IMR-90 (cell line): ENCODE results near the gene TRIM17. TPM values are rescaled to one million over a fixed set of nuclear protein-coding genes. Genes with fewer than 3 reads are reported as not detected.

Source experiments
- ATAC-seq: fragments of 200-7000 bp; cut with Tn5 transposase; 2 replicates; pipeline ENCODE4 v1.9.1; 2020; ENCODE audit warnings: low read depth, mild to moderate bottlenecking, moderate library complexity
- BruUV-seq: library from RNA; stranded (reverse); fragments of 400-500 nt; replicated peaks from 2 replicates; lab custom pipeline; 2021; lab: Mats Ljungman, UMichigan
- CTCF ChIA-PET: fragments of 300-600 bp; formaldehyde crosslinking; extraction: SDS; loops from one replicate; lab custom pipeline; 2021; ENCODE audit warnings: antibody characterized with exemption; lab: Yijun Ruan, JAX
- POLR2A ChIA-PET: fragments of 300-600 bp; sonication (Branson Sonifier 250); formaldehyde crosslinking; loops from one replicate; lab custom pipeline; 2022; ENCODE audit warnings: antibody characterized with exemption; ENCODE audit not compliant: unreplicated experiment; lab: Charles Lee
- DNase-seq: peaks from one replicate; pipeline ENCODE4 v3.0.0; 2013
- H2AFZ ChIP-seq: replicated peaks from 2 replicates; pipeline ENCODE3; 2013; ENCODE audit warnings: low read length, mild to moderate bottlenecking; ENCODE audit not compliant: poor library complexity
- H2AK5ac ChIP-seq: 2 replicates; pipeline ENCODE4 v1.6.1; 2013; ENCODE audit warnings: low read depth, low read length, inconsistent platforms
- H2AK9ac ChIP-seq: replicated peaks from 2 replicates; pipeline ENCODE3; 2013; ENCODE audit warnings: mild to moderate bottlenecking, low read depth, low read length, moderate library complexity; ENCODE audit not compliant: poor library complexity
- H2BK120ac ChIP-seq: 2 replicates; pipeline ENCODE4 v1.6.1; 2013; ENCODE audit warnings: low read depth, low read length, inconsistent platforms
- H2BK15ac ChIP-seq: 3 replicates; pipeline ENCODE4 v1.6.1; 2013; ENCODE audit warnings: low read depth, low read length, inconsistent platforms
- H2BK20ac ChIP-seq: 2 replicates; pipeline ENCODE4 v1.6.1; 2013; ENCODE audit warnings: low read depth, mild to moderate bottlenecking, inconsistent platforms, low read length, moderate library complexity
- H2BK5ac ChIP-seq: 2 replicates; pipeline ENCODE4 v1.6.1; 2013; ENCODE audit warnings: mild to moderate bottlenecking, low read depth, low read length, inconsistent platforms; ENCODE audit not compliant: poor library complexity, severe bottlenecking
- H3K14ac ChIP-seq: replicated peaks from 2 replicates; pipeline ENCODE4 v1.6.1; 2013; ENCODE audit warnings: low read depth, low read length, inconsistent platforms
- H3K18ac ChIP-seq: 2 replicates; pipeline ENCODE4 v1.6.1; 2013; ENCODE audit warnings: low read depth, low read length, control low read depth
- H3K23ac ChIP-seq: 2 replicates; pipeline ENCODE4 v1.6.1; 2013; ENCODE audit warnings: low read depth, low read length, inconsistent platforms
- H3K27ac ChIP-seq: 2 replicates; pipeline ENCODE4 v1.5.1; 2013; ENCODE audit warnings: mild to moderate bottlenecking, control low read depth, low read length; ENCODE audit not compliant: insufficient read depth
- H3K27me3 ChIP-seq: 2 replicates; pipeline ENCODE4 v1.6.1; 2013; ENCODE audit warnings: low read length; ENCODE audit not compliant: control insufficient read depth, insufficient read depth
- H3K36me3 ChIP-seq: 2 replicates; pipeline ENCODE4 v1.6.1; 2013; ENCODE audit warnings: low read length, mixed read lengths; ENCODE audit not compliant: control insufficient read depth, insufficient read depth
- H3K4ac ChIP-seq: 2 replicates; pipeline ENCODE4 v1.6.1; 2013; ENCODE audit warnings: low read depth, low read length, inconsistent platforms
- H3K4me1 ChIP-seq: 2 replicates; pipeline ENCODE4 v1.6.1; 2013; ENCODE audit warnings: low read length, mixed read lengths; ENCODE audit not compliant: control insufficient read depth, insufficient read depth
- H3K4me2 ChIP-seq: 2 replicates; pipeline ENCODE4 v1.6.1; 2013; ENCODE audit warnings: low read depth, mild to moderate bottlenecking, control low read depth, low read length, moderate library complexity
- H3K4me3 ChIP-seq: 2 replicates; pipeline ENCODE4 v1.5.1; 2013; ENCODE audit warnings: low read depth, mild to moderate bottlenecking, control low read depth, low read length, moderate library complexity; ENCODE audit not compliant: insufficient read depth
- H3K56ac ChIP-seq: 2 replicates; pipeline ENCODE4 v1.6.1; 2013; ENCODE audit warnings: low read length, inconsistent platforms; ENCODE audit not compliant: insufficient read depth; ENCODE audit errors: extremely low read depth
- H3K79me1 ChIP-seq, 2 experiments: 2 replicates each; pipeline ENCODE4 v1.6.1; 2013; ENCODE audit warnings: low read length in 2 of 2, inconsistent platforms in 1 of 2, low read depth in 1 of 2
- H3K9ac ChIP-seq: 2 replicates; pipeline ENCODE4 v1.6.1; 2013; ENCODE audit warnings: low read depth, low read length, control low read depth
- H3K9me1 ChIP-seq: 2 replicates; pipeline ENCODE4 v1.6.1; 2013; ENCODE audit warnings: low read length, inconsistent platforms; ENCODE audit not compliant: insufficient read depth
- H3K9me3 ChIP-seq: 2 replicates; pipeline ENCODE4 v1.6.1; 2013; ENCODE audit warnings: low read length; ENCODE audit not compliant: control insufficient read depth, insufficient read depth
- H4K20me1 ChIP-seq: 2 replicates; pipeline ENCODE4 v1.6.1; 2013; ENCODE audit warnings: low read length, inconsistent platforms; ENCODE audit not compliant: insufficient read depth
- H4K5ac ChIP-seq: 2 replicates; pipeline ENCODE4 v1.6.1; 2013; ENCODE audit warnings: mild to moderate bottlenecking, low read depth, low read length, control low read depth
- H4K8ac ChIP-seq, 2 experiments: 2 replicates each; pipeline ENCODE4 v1.6.1; 2013; ENCODE audit warnings: low read depth in 2 of 2, low read length in 2 of 2, control low read depth in 1 of 2, inconsistent platforms in 1 of 2
- H4K91ac ChIP-seq: 2 replicates; pipeline ENCODE4 v1.6.1; 2013; ENCODE audit warnings: low read depth, low read length, inconsistent platforms; ENCODE audit not compliant: insufficient read depth
- BHLHE40 ChIP-seq: fragments of 150-350 bp; IDR thresholded peaks from 2 replicates; pipeline ENCODE4 v1.6.1; 2016; ENCODE audit warnings: mild to moderate bottlenecking, low read depth, low read length
- CEBPB ChIP-seq: IDR thresholded peaks from 2 replicates; pipeline ENCODE4 v1.6.1; 2012; ENCODE audit warnings: low read depth, low read length, improper control_type of control experiment
- CHD1 ChIP-seq: IDR thresholded peaks from 2 replicates; pipeline ENCODE4 v1.6.1; 2012; ENCODE audit warnings: low read depth, low read length, improper control_type of control experiment
- CTCF ChIP-seq: conservative IDR thresholded peaks from 2 replicates; pipeline ENCODE4 v1.5.1; 2012; ENCODE audit warnings: mild to moderate bottlenecking, low read depth, low read length, improper control_type of control experiment
- ELK1 ChIP-seq: fragments of 150-350 bp; IDR thresholded peaks from 2 replicates; pipeline ENCODE4 v1.6.1; 2016; ENCODE audit warnings: low read depth, mild to moderate bottlenecking, low read length, moderate library complexity, borderline replicate concordance
- FOS ChIP-seq: fragments of 150-350 bp; IDR thresholded peaks from 2 replicates; pipeline ENCODE4 v1.6.1; 2016; ENCODE audit warnings: low read depth, low read length
- MAFK ChIP-seq: IDR thresholded peaks from 2 replicates; pipeline ENCODE4 v1.6.1; 2012; ENCODE audit warnings: low read depth, low read length, improper control_type of control experiment
- MAZ ChIP-seq: IDR thresholded peaks from 2 replicates; pipeline ENCODE4 v1.6.1; 2012; ENCODE audit warnings: low read depth, mild to moderate bottlenecking, low read length, improper control_type of control experiment, moderate library complexity, borderline replicate concordance
- MXI1 ChIP-seq: IDR thresholded peaks from 2 replicates; pipeline ENCODE4 v1.6.1; 2012; ENCODE audit warnings: low read depth, mild to moderate bottlenecking, low read length, moderate library complexity, borderline replicate concordance
- NFE2L2 ChIP-seq: fragments of 150-350 bp; IDR thresholded peaks from 2 replicates; pipeline ENCODE4 v1.6.1; 2016; ENCODE audit warnings: low read depth, mild to moderate bottlenecking, low read length
- POLR2A ChIP-seq: IDR thresholded peaks from 2 replicates; pipeline ENCODE4 v1.6.1; 2012; ENCODE audit warnings: mild to moderate bottlenecking, low read depth, low read length
- RAD21 ChIP-seq: IDR thresholded peaks from 2 replicates; pipeline ENCODE4 v1.6.1; 2012; ENCODE audit warnings: low read length, improper control_type of control experiment
- RCOR1 ChIP-seq: IDR thresholded peaks from 2 replicates; pipeline ENCODE4 v1.6.1; 2012; ENCODE audit warnings: mild to moderate bottlenecking, low read length, improper control_type of control experiment; ENCODE audit not compliant: insufficient replicate concordance
- RFX5 ChIP-seq: IDR thresholded peaks from 2 replicates; pipeline ENCODE4 v1.8.0; 2012; ENCODE audit warnings: low read depth, mild to moderate bottlenecking, low read length, moderate library complexity
- SMC3 ChIP-seq: fragments of 150-350 bp; IDR thresholded peaks from 2 replicates; pipeline ENCODE4 v1.6.1; 2016; ENCODE audit warnings: low read depth, mild to moderate bottlenecking, antibody characterized with exemption, low read length, moderate library complexity
- USF2 ChIP-seq: fragments of 150-350 bp; IDR thresholded peaks from 2 replicates; pipeline ENCODE4 v1.6.1; 2017; ENCODE audit warnings: mild to moderate bottlenecking, antibody characterized with exemption, low read length, low read depth
- WGBS, 2 experiments: methylation state at CpG; one replicate each; pipeline versions ENCODE4 v1.1.5 to v1.1.7; 2013; ENCODE audit warnings: missing lambda C conversion rate in 2 of 2; ENCODE audit not compliant: insufficient read length in 1 of 2; ENCODE audit errors: extremely low coverage in 2 of 2; 5-methylcytosine and 5-hydroxymethylcytosine counted together
- dilution Hi-C: fragments of 300-500 bp; cut with HindIII; formaldehyde crosslinking; loops from one replicate; pipeline ENCODE4 v1.14.3; 2018; ENCODE audit warnings: low sequenced_read_pairs; ENCODE audit not compliant: unreplicated experiment
- in situ Hi-C: fragments of 300-500 bp; cut with MboI; formaldehyde crosslinking; loops from 3 replicates; pipeline ENCODE4 v1.14.3; 2019; ENCODE audit warnings: low sequenced_read_pairs, inconsistent platforms, mixed read lengths
- intact Hi-C: fragments of 100-400 bp; cut with micrococcal nuclease; formaldehyde crosslinking; loops from 2 replicates; pipeline ENCODE4 v1.10.0; 2022
- polyA plus RNA-seq, 3 experiments: library from polyadenylated mRNA; depleted of rRNA; stranded (reverse); fragments of >200 nt; gene quantifications; 2 replicates each; pipeline ENCODE4 v1.2.3, GENCODE V29; 2012; ENCODE audit warnings: low replicate concordance in 1 of 3
- total RNA-seq: library from RNA; depleted of rRNA; stranded (reverse); fragments of >200 nt; gene quantifications from 2 replicates; pipeline ENCODE4 v1.2.3, GENCODE V29; 2012

TRIM17 gene
- total and polyA plus RNA-seq, 2 of the 4 experiments (the other 2 are of a cell fraction) = 0.39 TPM; not detected in 1

GRCh38 chr1:228448372-228448771 is 31.7 kb upstream of the TRIM17 start:
- in situ Hi-C loops (no loop called here), intact Hi-C loops (no loop called here), dilution Hi-C loops (no loop called here)
- TF ChIP-seq SMC3 = no peak
- no peak for TF ChIP-seq USF2
- TF ChIP-seq RFX5 = no peak
- no peak for TF ChIP-seq RCOR1
- no peak for TF ChIP-seq CHD1
- no peak for TF ChIP-seq MAZ
- no peak for TF ChIP-seq MXI1
- no peak for TF ChIP-seq MAFK
- TF ChIP-seq NFE2L2 = no peak
- no peak for TF ChIP-seq BHLHE40
- no peak for TF ChIP-seq CTCF
- TF ChIP-seq ELK1 = no peak
- TF ChIP-seq CEBPB = no peak
- TF ChIP-seq FOS = no peak
- no peak for TF ChIP-seq POLR2A
- TF ChIP-seq RAD21 = no peak
- Histone ChIP-seq H3K4me2 (no peak overlapping the region), H3K23ac (no peak overlapping the region), H3K4ac (no peak overlapping the region), H3K79me1 (no peaks in the 10 kb centered on the region), H3K27me3 (peaks cover 29% of the 10 kb centered on the region), H2BK120ac (no peak overlapping the region), H2BK15ac (no peak overlapping the region), H4K8ac (no peak overlapping the region), H3K56ac (no peak overlapping the region), H2AFZ (no peak overlapping the region), H3K9me1 (no peaks in the 10 kb centered on the region), H4K20me1 (no peaks in the 10 kb centered on the region), H3K14ac (no peak overlapping the region), H3K4me1 (no peaks in the 10 kb centered on the region), H3K36me3 (no peaks in the 10 kb centered on the region), H2BK20ac (no peak overlapping the region), H4K91ac (no peak overlapping the region), H3K4me3 (no peak overlapping the region), H2BK5ac (no peak overlapping the region), H2AK5ac (no peak overlapping the region), H3K18ac (no peak overlapping the region), H3K9me3 (no peaks in the 10 kb centered on the region; the same call in 1 of the 2 replicates), H4K5ac (no peak overlapping the region), H2AK9ac (no peak overlapping the region), H3K9ac (no peak overlapping the region), H3K27ac (no peak overlapping the region)
- ChIA-PET CTCF (no interaction called here), POLR2A (no interaction called here)
- 100% methylated on average over 1 of the region's 6 CpGs; no CpG with 5 or more reads in 1 of the 2 experiments for WGBS, 2 experiments
- no TSS peak for BruUV-seq
- ATAC-seq = no peak
- DNase-seq = no peak
